VCaP (cell line): ENCODE data around the gene CA14.
A peak's percentile ranks its signal among the peaks of the same experiment; 100 is the strongest.
"Not testable (repeated sequence)": the region's sequence is repeated elsewhere in the genome, so short reads cannot be mapped to it uniquely, and the experiment has no call there.

Source experiments
- H3K27ac ChIP-seq: fragments of 450-650 bp; 2 replicates; pipeline ENCODE4 v1.5.1; 2017
- TF ChIP-seq, protein P1 (sequence below): fragments of 450-650 bp; conservative IDR thresholded peaks from 2 replicates; pipeline ENCODE4 v1.5.1; 2017; ENCODE audit warnings: mild to moderate bottlenecking, moderate library complexity

CA14 gene

DNA sequence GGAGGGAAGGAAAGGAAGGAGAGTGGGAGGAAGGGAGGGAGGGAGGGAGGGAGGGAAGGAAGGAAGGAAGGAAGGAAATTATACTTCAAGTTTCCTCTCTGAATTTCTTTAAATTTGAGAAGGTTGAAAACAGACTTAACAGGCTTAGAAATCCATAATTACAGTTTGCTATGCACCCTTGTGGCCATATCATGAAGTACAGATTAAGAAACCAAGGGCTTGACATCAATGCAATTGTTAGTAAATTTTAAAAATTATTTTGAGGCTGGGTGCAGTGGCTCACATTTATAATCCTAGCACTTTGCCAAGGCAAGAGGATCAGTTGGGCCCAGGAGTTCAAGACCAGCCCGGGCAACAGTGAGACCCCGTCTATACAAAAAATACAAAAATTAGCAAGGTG lies 36.0 kb upstream of the CA14 start:
- TF ChIP-seq, protein P1, sequence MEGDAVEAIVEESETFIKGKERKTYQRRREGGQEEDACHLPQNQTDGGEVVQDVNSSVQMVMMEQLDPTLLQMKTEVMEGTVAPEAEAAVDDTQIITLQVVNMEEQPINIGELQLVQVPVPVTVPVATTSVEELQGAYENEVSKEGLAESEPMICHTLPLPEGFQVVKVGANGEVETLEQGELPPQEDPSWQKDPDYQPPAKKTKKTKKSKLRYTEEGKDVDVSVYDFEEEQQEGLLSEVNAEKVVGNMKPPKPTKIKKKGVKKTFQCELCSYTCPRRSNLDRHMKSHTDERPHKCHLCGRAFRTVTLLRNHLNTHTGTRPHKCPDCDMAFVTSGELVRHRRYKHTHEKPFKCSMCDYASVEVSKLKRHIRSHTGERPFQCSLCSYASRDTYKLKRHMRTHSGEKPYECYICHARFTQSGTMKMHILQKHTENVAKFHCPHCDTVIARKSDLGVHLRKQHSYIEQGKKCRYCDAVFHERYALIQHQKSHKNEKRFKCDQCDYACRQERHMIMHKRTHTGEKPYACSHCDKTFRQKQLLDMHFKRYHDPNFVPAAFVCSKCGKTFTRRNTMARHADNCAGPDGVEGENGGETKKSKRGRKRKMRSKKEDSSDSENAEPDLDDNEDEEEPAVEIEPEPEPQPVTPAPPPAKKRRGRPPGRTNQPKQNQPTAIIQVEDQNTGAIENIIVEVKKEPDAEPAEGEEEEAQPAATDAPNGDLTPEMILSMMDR: peak; percentile 57
- H3K27ac ChIP-seq: no peak overlapping the region

DNA sequence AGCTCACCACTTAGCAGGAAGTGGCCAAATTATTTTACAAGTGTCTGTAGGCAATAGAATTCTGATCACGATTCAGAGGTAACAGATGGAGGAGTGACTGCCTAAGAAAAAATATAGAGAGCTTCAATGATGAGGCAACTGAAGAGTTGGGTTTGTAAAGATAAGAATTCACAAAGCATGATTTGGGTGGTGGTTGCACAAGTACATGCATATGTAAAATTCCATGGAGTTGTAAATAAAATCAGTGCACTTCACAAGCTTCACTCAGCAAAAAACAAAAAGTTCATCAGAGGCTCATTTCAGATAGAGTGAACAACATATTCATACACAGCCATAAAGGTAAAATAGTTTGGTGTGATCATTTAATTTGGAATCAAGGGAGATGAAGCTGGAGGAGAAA lies 32.6 kb upstream of the CA14 start:
- H3K27ac ChIP-seq: no peak overlapping the region
- TF ChIP-seq, protein P1: no peak

DNA sequence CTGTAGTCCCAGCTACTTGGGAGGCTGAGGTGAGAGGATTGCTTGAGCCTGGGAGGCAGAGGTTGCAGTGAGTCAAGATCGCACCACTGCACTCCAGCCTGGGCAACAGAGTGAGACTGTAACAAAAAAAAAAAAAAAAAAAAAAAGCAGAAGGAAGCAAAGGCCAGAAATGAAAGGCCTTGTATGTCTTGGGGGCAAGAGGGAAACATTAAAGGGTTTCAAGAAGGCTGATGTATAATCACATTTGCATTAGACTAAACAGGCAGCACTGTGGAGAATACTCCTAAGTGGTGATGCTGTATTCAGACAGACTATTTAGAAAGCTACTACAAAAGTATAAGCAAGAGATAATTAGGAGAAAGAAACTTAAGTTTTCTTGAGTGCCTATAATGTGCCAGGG lies 32.0 kb upstream of the CA14 start:
- no peak overlapping the region for H3K27ac ChIP-seq
- TF ChIP-seq, protein P1: no peak

DNA sequence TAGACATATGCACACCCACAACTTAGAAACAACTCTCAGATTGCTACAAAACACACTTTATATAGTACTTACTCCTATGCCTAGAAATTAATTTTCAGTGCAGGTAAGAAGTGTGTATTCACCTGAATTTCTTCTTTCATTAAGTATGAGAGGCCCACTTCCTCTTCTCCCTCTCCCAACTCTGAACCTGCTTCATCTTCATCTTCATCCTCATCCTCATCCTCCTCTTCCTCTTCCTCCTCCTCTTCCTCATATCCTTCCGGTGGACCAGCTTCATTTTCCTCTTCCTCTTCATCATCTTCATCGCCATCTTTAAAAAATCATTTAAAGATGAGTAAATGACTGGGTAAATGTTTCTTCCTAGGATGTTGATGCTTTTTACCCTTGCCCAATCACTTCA lies 31.1 kb upstream of the CA14 start:
- TF ChIP-seq, protein P1: no peak
- H3K27ac ChIP-seq: no peak overlapping the region

DNA sequence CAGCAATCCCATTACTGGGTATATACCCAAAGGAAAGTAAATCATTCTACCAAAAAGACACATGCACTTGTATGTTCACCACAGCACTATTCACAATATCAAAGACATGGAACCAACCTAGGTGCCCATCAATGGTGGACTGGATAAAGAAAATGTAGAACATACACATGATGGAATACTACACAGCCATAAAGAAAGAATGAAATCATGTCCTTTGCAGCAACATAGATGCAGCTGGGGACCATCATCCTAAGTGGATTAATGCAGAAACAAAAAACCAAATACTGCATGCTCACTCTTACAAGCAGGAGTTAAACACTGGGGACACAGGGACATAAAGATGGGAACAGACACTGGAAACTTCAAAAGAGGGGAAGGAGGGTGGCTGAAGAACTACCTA lies 30.3 kb upstream of the CA14 start:
- TF ChIP-seq, protein P1: no peak
- no peak overlapping the region for H3K27ac ChIP-seq

DNA sequence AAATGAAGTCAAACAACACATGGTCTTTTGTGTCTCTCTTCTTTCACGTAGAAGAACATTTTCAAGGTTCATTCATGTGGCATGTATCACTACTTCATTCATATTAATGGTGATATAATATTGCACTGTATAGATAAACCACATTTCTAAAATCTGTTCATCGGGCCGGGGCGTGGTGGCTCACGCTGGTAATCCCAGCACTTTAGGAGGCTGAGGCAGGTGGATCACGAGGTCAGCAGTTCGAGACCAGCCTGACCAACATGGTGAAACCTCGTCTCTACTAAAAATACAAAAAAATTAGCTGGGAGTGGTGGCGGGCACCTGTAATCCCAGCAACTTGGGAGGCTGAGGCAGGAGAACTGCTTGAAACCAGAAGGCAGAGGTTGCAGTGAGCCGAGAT lies 29.3 kb upstream of the CA14 start:
- not testable (repeated sequence) for H3K27ac ChIP-seq

DNA sequence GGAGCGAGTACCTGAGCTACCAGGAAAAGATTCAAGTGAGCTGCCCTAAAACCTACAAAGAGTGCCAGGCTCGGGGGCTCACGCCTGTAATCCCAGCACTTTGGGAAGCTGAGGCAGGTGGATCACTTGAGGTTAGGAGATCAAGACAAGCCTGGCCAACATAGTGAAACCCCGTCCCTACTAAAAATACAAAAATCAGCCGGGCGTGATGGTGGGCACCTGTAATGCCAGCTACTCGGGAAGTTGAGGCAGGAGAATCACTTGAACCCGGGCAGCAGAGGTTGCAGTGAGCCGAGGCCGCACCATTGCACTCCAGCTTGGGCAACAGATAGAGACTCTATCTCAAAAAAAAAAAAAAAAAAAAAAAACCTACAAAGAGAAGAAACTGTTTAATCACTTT lies 24.7 kb upstream of the CA14 start:
- not testable (repeated sequence) for H3K27ac ChIP-seq

DNA sequence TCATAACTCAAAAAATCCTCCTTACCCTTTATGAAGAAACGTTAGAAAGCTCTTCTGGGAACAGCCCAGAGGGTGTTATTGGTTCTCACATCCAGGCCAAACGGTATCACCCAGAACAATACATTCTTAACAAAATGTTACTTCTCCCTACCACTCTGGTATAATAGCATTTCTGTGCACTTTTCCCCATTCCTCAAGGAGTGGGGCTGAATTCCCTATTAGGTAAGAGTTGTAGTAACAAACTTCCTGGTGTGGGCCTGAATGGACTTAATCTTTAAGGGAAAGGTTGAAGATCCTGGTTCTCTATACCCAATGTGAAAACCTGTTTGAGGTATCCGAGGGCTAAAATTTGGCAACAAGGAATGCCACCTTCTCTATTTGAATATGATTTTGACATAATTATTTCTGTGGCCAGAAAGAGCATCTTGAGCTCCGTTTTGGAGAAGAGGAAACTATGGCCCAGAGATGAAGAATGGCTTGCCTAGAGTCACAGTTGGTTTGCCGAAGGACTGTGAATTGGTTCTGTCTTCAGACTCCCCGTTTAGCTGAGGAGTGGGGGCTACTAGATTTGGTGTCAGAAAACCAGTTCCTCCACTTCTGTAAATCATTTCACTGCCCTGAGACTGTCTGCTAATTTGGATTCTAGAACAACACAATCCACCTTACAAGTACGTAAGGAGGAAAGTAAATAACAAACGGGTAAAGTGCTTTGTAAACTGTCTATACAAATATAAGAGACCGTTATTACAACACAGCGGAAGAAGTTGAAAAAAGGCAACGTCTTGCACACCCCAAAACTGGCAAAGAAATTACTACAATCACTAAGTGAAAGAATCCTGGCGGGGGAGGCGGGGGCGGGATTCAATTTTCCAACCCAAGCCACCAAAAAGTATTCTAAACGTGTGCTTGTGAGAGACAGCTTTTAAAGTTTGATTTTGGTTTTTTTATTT lies 23.9 kb upstream of the CA14 start:
- TF ChIP-seq, protein P1: no peak
- H3K27ac ChIP-seq: peak overlapping the region; percentile 10; the same call in 1 of the 2 replicates

DNA sequence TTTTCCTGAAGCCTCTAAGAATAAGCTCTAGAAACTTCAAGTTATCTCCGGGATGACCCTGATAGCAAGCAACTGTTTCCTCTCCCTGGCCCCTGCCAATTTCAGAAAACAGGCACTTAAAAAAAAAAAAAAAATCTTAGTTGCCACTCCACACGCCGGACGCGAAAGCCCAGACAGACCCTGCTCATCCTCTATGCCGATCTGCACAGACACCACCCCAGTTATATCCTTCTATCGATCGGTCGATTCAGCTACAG lies 23.3 kb upstream of the CA14 start:
- no peak overlapping the region for H3K27ac ChIP-seq
- TF ChIP-seq, protein P1: no peak
